ENCODE data around the gene COA7. TPM values are rescaled to one million over a fixed set of nuclear protein-coding genes. Genes with fewer than 3 reads are reported as not detected.
A peak's percentile ranks its signal among the peaks of the same experiment; 100 is the strongest.

COA7 gene
- total RNA-seq, 2 donors from 2014 or later = 1.9 to 3.9 TPM

DNA sequence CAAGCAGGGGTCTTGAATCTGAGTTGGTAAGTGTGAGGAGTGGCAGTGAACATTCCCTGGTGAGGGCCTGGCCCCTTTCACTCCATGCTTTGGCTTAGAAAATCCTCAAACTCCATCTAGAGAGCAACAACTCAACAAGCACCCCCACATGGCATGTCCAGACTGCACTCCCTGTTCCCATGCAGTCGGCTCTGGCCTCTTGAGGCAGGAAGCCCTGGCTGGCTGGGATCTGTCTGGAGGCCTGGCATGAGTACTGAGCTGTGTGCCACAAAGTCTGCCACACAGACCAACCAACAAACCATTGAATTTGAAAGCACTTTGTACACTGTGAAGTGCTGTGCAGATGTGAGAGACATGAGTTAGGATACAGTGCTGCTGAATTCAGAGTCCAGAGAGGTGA is 25.2 kb downstream of the COA7 start:
- Mint-ChIP-seq H3K4me3 (no peak overlapping the region), H3K36me3 (ENCODE audit: low read depth) (peaks cover 2% of the 10 kb centered on the region), H3K27me3 (no peaks in the 10 kb centered on the region), H3K27ac (no peak overlapping the region), H3K4me1 (peaks cover 6% of the 10 kb centered on the region)
- no peak for DNase-seq
- no peak for ATAC-seq
- H3K9me3 ChIP-seq (ENCODE audit: control insufficient read depth, low read length, poor library complexity, severe bottlenecking) = no peaks in the 10 kb centered on the region

DNA sequence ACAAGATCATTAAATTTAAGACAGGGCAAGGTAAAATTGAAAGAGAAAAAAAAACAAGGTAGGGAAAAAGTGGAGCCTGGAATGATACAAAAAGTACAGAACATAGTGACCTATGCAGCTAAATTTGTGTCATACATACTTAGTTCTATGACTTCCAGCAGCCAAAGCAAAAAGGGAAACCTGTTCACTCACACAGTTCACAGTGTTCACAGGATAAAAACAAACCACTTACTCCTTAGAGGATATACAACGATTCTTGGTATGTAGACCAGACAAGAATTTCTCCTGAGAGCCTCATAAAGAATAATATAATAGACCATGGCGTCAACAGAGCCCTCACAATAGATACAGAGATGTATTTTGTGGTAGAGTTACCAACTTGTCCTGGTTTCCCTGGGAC is 27.5 kb downstream of the COA7 start:
- Mint-ChIP-seq H3K4me1 (peaks cover 6% of the 10 kb centered on the region), H3K4me3 (no peak overlapping the region), H3K36me3 (ENCODE audit: low read depth) (peaks cover 2% of the 10 kb centered on the region), H3K27me3 (no peaks in the 10 kb centered on the region), H3K27ac (no peak overlapping the region)
- H3K9me3 ChIP-seq (ENCODE audit: control insufficient read depth, low read length, poor library complexity, severe bottlenecking) = no peaks in the 10 kb centered on the region
- ATAC-seq (no peak), DNase-seq (no peak)

DNA sequence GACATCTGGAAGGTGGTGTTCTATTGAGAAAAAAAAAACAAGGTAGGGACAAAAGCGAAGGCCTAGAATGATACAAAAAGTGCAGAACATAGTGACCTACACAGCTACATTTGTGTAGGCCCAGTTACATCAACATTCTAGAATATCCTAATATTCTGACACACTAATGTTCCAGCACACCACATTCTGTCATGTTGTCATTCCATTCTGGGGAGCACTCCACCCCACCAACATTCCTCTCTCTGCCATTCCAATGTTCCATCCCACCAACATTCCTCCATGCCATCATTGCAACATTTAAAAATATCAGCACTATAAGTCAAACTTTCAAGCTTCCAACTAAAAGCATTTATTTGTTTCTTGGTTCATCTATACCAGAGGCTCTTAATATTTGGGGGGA is 28.5 kb downstream of the COA7 start:
- H3K4me1 Mint-ChIP-seq = peaks cover 6% of the 10 kb centered on the region
- peaks cover 2% of the 10 kb centered on the region for H3K36me3 Mint-ChIP-seq (ENCODE audit: low read depth)
- no peak overlapping the region for H3K27ac Mint-ChIP-seq
- H3K27me3 Mint-ChIP-seq = no peaks in the 10 kb centered on the region
- DNase-seq = no peak
- ATAC-seq = no peak
- H3K4me3 Mint-ChIP-seq = no peak overlapping the region
- H3K9me3 ChIP-seq (ENCODE audit: control insufficient read depth, low read length, poor library complexity, severe bottlenecking) = no peaks in the 10 kb centered on the region

DNA sequence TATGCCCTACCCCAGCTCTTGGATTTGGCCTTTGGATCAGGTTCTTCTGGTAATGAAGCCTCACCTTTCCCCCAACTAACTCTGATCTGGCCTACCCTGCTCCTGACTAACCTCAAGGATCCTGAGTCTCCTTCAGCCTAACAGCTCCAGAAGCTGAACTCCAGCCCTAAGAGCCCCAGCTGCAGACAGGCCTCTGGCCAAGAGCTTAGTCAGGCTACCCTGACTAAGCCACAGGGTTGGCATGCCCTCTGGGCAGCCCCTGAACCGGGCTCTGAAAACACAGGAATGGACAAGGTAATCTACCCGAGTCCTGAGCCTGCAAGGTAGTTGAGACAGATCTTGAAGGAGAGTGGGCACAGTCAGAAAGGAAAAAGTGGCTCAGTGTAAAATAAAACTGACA is 29.4 kb downstream of the COA7 start:
- ATAC-seq = no peak
- Mint-ChIP-seq H3K27ac (no peak overlapping the region), H3K4me1 (peaks cover 2% of the 10 kb centered on the region), H3K36me3 (ENCODE audit: low read depth) (peaks cover 2% of the 10 kb centered on the region), H3K4me3 (no peak overlapping the region), H3K27me3 (no peaks in the 10 kb centered on the region)
- no peak for DNase-seq
- no peaks in the 10 kb centered on the region for H3K9me3 ChIP-seq (ENCODE audit: control insufficient read depth, low read length, poor library complexity, severe bottlenecking)

DNA sequence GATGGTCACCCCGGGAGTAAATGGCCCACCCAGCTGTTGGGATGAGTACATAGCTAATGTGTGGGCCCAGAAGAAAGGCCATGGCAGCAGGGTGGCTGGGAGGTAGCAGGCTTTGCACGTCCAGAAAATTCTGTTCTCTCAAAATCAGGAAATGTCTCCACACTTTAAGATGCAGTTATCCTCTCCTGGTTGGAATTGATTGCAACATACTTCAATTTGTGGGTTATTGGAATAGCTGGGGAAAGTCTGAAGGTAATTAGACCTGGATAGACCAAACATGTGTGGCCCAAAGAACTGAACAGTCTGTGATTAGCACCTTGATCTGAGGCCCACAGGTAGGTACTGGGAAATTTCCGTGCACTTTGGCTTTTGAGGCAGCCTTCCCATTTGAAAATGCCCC is 30.2 kb downstream of the COA7 start:
- H3K36me3 Mint-ChIP-seq (ENCODE audit: low read depth) = peaks cover 2% of the 10 kb centered on the region
- H3K9me3 ChIP-seq (ENCODE audit: control insufficient read depth, low read length, poor library complexity, severe bottlenecking) = no peaks in the 10 kb centered on the region
- no peaks in the 10 kb centered on the region for H3K27me3 Mint-ChIP-seq
- no peak overlapping the region for H3K27ac Mint-ChIP-seq
- peaks cover 2% of the 10 kb centered on the region for H3K4me1 Mint-ChIP-seq
- ATAC-seq (no peak), DNase-seq (no peak)
- H3K4me3 Mint-ChIP-seq = no peak overlapping the region

DNA sequence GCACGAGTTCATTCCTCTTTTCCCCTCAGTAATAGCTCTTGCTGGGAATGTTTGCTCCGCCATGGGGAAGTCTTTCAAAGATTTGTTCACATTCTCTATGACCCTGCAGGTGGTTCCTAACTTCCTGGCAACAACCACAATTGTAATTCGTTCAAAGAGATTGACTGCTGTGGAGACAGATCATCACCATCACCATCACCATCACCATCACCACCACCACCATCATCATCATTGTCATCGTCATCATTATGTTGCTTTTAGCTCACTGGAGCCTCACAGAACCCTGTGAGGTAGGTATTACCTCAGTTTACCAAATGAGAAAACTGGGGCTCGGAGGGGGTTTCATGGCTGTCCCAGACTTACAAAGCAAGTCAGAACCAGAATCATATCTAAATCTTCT is 30.9 kb downstream of the COA7 start:
- no peak for ATAC-seq
- H3K4me1 Mint-ChIP-seq = peaks cover 2% of the 10 kb centered on the region
- H3K27me3 Mint-ChIP-seq = no peaks in the 10 kb centered on the region
- no peak for DNase-seq
- H3K4me3 Mint-ChIP-seq = no peak overlapping the region
- H3K9me3 ChIP-seq (ENCODE audit: control insufficient read depth, low read length, poor library complexity, severe bottlenecking) = no peaks in the 10 kb centered on the region
- H3K36me3 Mint-ChIP-seq (ENCODE audit: low read depth) = peaks cover 2% of the 10 kb centered on the region
- no peak overlapping the region for H3K27ac Mint-ChIP-seq

DNA sequence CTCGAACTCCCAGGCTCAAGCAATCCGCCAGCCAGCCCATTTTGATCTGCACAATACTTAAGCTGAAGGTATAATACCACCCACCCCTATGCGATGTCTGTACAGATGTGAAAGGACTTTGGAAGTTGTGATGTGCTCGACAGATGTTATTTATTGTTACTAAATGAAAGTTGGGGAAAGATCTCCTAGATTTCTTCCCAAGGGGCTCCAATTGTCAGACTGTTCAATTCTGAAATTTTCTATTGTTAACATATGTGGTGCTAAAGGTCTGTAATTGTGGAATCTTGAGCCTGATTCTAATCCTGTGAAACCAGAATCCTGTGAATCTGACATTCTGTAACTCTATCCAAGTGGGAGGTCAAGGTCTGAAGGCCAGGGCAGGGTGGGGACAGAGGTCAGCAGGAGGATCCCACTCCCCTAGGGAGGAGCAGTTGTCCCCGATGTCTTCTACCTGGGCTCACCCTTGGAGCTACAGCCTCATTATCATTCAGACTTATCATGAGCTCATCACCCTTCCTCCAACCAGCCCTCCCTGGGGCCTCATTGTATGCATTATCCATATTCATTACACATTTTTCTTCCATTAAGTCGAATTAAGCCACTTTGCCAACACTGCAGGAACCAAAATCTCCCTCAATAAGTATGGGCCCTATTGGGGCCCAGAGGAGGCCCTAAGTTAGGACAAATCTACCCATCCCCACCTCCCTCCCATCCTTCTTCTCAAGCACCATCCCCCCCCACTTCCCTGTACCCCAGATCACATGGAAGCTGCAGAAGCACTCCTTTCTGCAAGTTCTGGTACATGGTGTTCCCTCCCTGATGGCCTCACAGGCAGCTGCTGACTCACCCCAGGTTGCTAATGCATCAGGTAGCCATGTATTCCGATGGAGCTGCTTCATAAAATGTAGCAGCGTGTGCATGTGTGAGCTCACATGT is 32.9 kb downstream of the COA7 start:
- H3K36me3 Mint-ChIP-seq (ENCODE audit: low read depth) = peaks cover 2% of the 10 kb centered on the region
- no peaks in the 10 kb centered on the region for H3K9me3 ChIP-seq (ENCODE audit: control insufficient read depth, low read length, poor library complexity, severe bottlenecking)
- no peak overlapping the region for H3K27ac Mint-ChIP-seq
- no peak overlapping the region for H3K4me3 Mint-ChIP-seq
- ATAC-seq (no peak), DNase-seq (no peak)
- H3K4me1 Mint-ChIP-seq = peaks cover 2% of the 10 kb centered on the region
- H3K27me3 Mint-ChIP-seq = no peaks in the 10 kb centered on the region

DNA sequence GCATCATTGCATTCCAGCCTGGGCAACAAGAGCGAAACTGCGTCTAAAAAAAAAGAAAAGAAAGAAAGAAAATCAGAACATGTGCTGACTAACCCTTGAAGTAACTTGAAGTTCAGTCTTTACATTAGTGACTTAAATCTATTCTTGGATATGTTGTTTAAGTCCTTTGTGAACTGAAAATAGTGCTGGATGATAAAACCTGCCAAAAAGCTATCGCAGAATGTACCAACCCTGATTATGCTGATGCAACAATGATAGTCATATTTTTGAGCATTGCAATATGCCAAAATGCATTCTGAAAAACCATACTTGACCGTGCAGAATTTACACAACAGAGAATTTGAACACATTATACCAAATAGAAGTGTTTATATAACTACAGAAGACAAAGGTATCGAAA is 34.4 kb downstream of the COA7 start:
- H3K36me3 Mint-ChIP-seq (ENCODE audit: low read depth) = peaks cover under 1% of the 10 kb centered on the region

DNA sequence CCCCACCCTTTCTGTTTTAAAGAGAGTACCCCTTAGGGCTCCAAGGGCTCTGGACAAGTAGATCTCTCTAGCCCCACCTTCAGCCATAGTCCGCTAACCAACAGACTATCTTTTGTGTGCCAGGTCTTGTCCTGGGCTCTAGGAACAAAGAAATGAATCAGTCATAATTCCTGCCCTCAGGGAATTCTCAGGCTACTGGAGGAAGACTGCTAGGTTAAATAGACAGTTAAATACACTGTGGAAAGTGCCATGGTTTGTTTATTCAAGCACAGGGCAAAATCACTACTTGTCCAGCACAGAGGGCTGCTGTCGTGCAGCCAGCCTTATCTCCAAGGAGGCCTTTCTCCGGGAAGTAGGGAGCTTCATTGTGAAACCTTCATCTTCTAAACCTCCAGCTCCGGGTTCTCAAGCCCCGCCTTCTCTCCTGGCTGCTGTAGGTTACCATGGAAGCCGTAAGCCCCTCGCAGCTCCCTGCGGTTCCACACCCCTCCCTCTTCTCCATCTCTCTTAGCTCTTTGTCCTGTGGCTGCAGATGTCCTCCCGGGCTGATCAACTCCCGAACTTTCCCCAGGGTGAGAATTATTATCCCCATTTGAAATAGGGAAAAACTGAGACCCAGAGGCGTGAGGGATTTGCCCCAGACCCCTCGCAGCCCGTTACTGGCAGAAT is 35.4 kb downstream of the COA7 start:
- Mint-ChIP-seq H3K27ac (no peak overlapping the region), H3K36me3 (ENCODE audit: low read depth) (no peaks in the 10 kb centered on the region), H3K4me3 (no peak overlapping the region), H3K4me1 (peaks cover 2% of the 10 kb centered on the region), H3K27me3 (no peaks in the 10 kb centered on the region)
- no peaks in the 10 kb centered on the region for H3K9me3 ChIP-seq (ENCODE audit: control insufficient read depth, low read length, poor library complexity, severe bottlenecking)
- no peak for DNase-seq
- ATAC-seq = no peak

More for the DNA sequence above, 34.4 kb downstream of the COA7 start:
- H3K27ac Mint-ChIP-seq = no peak overlapping the region
- no peaks in the 10 kb centered on the region for H3K27me3 Mint-ChIP-seq
- no peak overlapping the region for H3K4me3 Mint-ChIP-seq
- H3K9me3 ChIP-seq (ENCODE audit: control insufficient read depth, low read length, poor library complexity, severe bottlenecking) = no peaks in the 10 kb centered on the region
- H3K4me1 Mint-ChIP-seq = peaks cover 2% of the 10 kb centered on the region
- DNase-seq (no peak), ATAC-seq (no peak)

DNA sequence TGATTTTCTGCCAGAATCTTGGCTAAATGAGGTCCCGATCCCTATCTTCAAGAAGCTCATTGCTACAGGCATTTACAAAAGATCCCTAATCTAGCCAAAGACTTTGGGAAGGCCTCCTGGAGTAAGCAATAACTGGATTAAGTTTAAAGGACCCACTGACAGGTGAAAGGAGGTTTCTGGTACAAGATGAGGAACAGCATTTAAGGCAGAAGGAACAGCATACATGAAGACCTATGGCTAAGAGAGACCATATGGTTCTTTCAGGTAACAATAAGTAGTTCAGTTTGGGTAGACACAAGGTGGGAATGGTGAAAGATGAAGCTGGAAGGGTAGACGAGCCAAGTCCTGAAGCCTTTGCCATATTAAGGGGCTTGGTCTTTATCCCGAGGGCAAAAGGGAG is 37.3 kb downstream of the COA7 start:
- peaks cover 2% of the 10 kb centered on the region for H3K4me1 Mint-ChIP-seq
- H3K9me3 ChIP-seq (ENCODE audit: control insufficient read depth, low read length, poor library complexity, severe bottlenecking) = no peaks in the 10 kb centered on the region
- no peak for DNase-seq
- ATAC-seq = no peak
- H3K4me3 Mint-ChIP-seq = no peak overlapping the region
- H3K27me3 Mint-ChIP-seq = no peaks in the 10 kb centered on the region
- no peak overlapping the region for H3K27ac Mint-ChIP-seq
- no peaks in the 10 kb centered on the region for H3K36me3 Mint-ChIP-seq (ENCODE audit: low read depth)

DNA sequence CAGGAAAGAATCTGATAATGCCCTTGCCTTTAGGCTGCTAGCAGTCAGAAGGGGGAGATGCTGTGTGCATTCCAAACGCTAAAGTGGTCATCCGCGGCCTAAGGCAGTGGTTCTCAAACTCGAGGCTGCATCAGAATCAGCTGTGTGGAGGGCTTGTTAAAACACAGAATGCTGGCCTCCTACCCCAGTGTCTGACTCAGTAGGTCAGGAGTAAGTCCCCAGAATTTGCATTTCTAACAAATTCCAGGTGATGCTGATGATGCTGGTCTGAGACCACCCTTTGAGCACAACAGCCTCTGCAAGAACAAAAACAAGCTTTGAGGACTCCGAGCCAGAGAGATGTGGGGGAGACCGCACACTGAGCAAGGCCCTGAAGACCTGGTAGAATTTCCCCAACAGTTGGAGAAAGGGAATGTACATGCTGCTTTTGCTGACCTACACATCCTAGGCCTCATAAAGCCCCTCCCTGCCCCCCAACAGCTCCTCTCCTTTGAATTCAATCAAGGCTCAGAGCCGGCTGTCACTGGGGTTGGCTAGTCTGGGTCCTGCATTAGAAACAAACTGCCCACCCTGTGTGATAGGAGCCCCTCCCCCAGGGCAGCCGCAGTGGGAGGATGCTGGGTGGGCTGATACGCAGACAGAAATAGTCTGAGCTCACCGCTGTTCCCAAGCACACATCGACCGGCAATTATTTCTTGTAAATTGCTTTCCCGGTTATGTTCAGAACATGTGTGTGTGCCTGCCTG is 38.1 kb downstream of the COA7 start:
- no peak for ATAC-seq
- H3K9me3 ChIP-seq (ENCODE audit: control insufficient read depth, low read length, poor library complexity, severe bottlenecking) = no peaks in the 10 kb centered on the region
- DNase-seq = no peak
- Mint-ChIP-seq H3K4me3 (no peak overlapping the region), H3K27me3 (no peaks in the 10 kb centered on the region), H3K36me3 (ENCODE audit: low read depth) (no peaks in the 10 kb centered on the region), H3K27ac (peak overlapping the region; percentile 59), H3K4me1 (peaks cover under 1% of the 10 kb centered on the region)

DNA sequence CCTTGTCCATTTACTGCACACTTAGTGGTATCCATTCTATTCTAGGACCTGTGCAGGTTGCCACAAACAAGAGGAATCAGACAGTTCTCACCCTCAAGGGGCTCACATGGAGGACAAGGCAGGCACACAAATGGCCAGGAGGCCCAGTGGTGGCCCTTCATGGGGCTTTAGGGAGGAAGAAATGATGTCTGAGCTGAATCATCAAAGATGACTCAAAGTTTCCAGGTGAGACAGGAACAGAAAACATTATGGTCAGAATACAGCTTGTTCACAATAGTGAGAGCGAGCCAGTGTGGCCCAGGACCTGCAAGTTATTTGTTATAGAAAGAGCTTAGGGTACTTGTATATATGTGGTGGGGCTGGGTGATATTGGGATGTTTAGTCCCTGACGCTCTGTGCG is 38.8 kb downstream of the COA7 start:
- ATAC-seq = no peak

DNA sequence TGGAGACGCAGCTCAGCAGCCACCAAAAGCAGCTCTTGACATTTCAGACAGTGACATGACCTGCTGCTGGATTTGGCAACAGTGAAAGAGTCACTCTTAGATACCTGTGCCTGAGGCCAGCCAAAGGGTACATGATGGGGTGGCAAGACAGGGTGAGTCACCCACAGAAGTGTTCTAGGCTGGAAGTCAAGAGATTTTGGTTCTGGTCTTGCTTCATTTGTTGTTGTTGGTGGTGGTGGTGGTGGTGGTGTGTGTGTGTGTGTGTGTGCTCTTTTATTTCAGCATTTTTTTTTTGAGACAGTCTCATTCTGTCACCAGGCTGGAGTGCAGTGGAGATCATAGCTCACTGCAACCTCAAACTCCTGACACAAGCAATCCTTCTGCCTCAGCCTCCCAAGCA is 39.4 kb downstream of the COA7 start:
- H3K27me3 Mint-ChIP-seq = no peaks in the 10 kb centered on the region
- H3K36me3 Mint-ChIP-seq (ENCODE audit: low read depth) = no peaks in the 10 kb centered on the region
- H3K4me3 Mint-ChIP-seq = no peak overlapping the region
- ATAC-seq = no peak
- H3K9me3 ChIP-seq (ENCODE audit: control insufficient read depth, low read length, poor library complexity, severe bottlenecking) = no peaks in the 10 kb centered on the region
- H3K27ac Mint-ChIP-seq = peak overlapping the region; percentile 59
- peaks cover 4% of the 10 kb centered on the region for H3K4me1 Mint-ChIP-seq
- no peak for DNase-seq

More for the DNA sequence above, 38.8 kb downstream of the COA7 start:
- peak overlapping the region; percentile 59 for H3K27ac Mint-ChIP-seq
- H3K9me3 ChIP-seq (ENCODE audit: control insufficient read depth, low read length, poor library complexity, severe bottlenecking) = no peaks in the 10 kb centered on the region
- no peak for DNase-seq
- no peaks in the 10 kb centered on the region for H3K27me3 Mint-ChIP-seq
- H3K4me3 Mint-ChIP-seq = no peak overlapping the region
- no peaks in the 10 kb centered on the region for H3K36me3 Mint-ChIP-seq (ENCODE audit: low read depth)
- H3K4me1 Mint-ChIP-seq = no peaks in the 10 kb centered on the region
